ENCODE measurements around the gene BAZ2B. TPM values are rescaled to one million over a fixed set of nuclear protein-coding genes. Genes with fewer than 3 reads are reported as not detected.

Gene BAZ2B
- total RNA-seq, 2 experiments from 2014 or later: 17.9 to 18.5 TPM

DNA sequence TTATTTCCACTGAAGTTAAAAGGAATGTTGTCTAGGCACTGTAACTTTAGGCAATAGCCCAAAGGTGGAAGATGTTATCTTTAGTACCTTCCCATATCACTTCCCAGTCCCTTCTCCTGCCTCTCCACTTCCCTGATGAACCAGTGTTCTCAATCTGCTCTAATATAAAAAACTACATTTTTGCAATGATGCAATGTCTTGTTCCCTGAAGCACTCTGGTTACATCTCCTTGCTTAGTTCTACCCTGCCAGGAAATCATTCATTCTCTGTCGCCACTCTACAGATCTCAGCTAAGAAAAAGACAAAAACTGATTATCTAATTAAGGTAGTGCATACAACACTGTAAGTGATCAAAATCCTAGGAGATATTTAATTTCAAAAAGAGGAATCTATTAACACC lies 71.3 kb downstream of the BAZ2B start:
- Mint-ChIP-seq H3K27ac (no peak overlapping the region), H3K4me1 (ENCODE audit: low read depth) (no peaks in the 10 kb centered on the region), H3K27me3 (no peaks in the 10 kb centered on the region), H3K4me3 (no peak overlapping the region), H3K9me3 (peaks cover 3% of the 10 kb centered on the region), H3K36me3 (ENCODE audit: low read depth) (peaks cover 15% of the 10 kb centered on the region)
- H3K27me3 ChIP-seq (ENCODE audit: control insufficient read depth in 1 of 2, insufficient read depth in 2 of 2, low read length in 2 of 2): no peaks in the 10 kb centered on the region
- no peaks in the 10 kb centered on the region for H3K36me3 ChIP-seq (ENCODE audit: insufficient read depth, low read length)
- no peaks in the 10 kb centered on the region for H3K4me1 ChIP-seq (ENCODE audit: insufficient read depth, low read length)
- H3K27ac ChIP-seq (ENCODE audit: low read depth in 1 of 2, low read length in 2 of 2): no peak overlapping the region
- H3K9me3 ChIP-seq (ENCODE audit: control insufficient read depth in 1 of 2, insufficient read depth in 1 of 2, low read length in 2 of 2): no peaks in the 10 kb centered on the region
- no peak for TF ChIP-seq CTCF (IDR thresholded peaks at IDR 0.05)
- DNase-seq: no peak
- ChIA-PET POLR2A (no interaction called here), CTCF (no interaction called here)
- intact Hi-C loops (cut with DNase I, micrococcal nuclease): no loop called here
- no peak for ATAC-seq (ENCODE audit: poor library complexity)
- no peak overlapping the region for H3K4me3 ChIP-seq (ENCODE audit: low read length)

GRCh38 chr2:159542101-159542500 lies 74.2 kb downstream of the BAZ2B start:
- H3K4me1 ChIP-seq (ENCODE audit: insufficient read depth, low read length): no peaks in the 10 kb centered on the region
- H3K27ac Mint-ChIP-seq: no peak overlapping the region
- POLR2A ChIA-PET: no interaction called here
- CTCF ChIA-PET: no interaction called here
- TF ChIP-seq CTCF (IDR thresholded peaks at IDR 0.05): no peak
- no peaks in the 10 kb centered on the region for H3K27me3 ChIP-seq (ENCODE audit: control insufficient read depth in 1 of 2, insufficient read depth in 2 of 2, low read length in 2 of 2)
- H3K36me3 Mint-ChIP-seq (ENCODE audit: low read depth): peaks cover 15% of the 10 kb centered on the region
- no peak overlapping the region for H3K27ac ChIP-seq (ENCODE audit: low read depth in 1 of 2, low read length in 2 of 2)
- ATAC-seq (ENCODE audit: poor library complexity) (no peak), DNase-seq (no peak)
- no peaks in the 10 kb centered on the region for H3K27me3 Mint-ChIP-seq
- no peaks in the 10 kb centered on the region for H3K9me3 ChIP-seq (ENCODE audit: control insufficient read depth in 1 of 2, insufficient read depth in 1 of 2, low read length in 2 of 2)
- intact Hi-C loops (cut with DNase I, micrococcal nuclease): no loop called here
- no peaks in the 10 kb centered on the region for H3K4me1 Mint-ChIP-seq (ENCODE audit: low read depth)
- H3K4me3 ChIP-seq (ENCODE audit: low read length): no peak overlapping the region
- peaks cover 3% of the 10 kb centered on the region for H3K9me3 Mint-ChIP-seq
- no peak overlapping the region for H3K4me3 Mint-ChIP-seq
- no peaks in the 10 kb centered on the region for H3K36me3 ChIP-seq (ENCODE audit: insufficient read depth, low read length)

DNA sequence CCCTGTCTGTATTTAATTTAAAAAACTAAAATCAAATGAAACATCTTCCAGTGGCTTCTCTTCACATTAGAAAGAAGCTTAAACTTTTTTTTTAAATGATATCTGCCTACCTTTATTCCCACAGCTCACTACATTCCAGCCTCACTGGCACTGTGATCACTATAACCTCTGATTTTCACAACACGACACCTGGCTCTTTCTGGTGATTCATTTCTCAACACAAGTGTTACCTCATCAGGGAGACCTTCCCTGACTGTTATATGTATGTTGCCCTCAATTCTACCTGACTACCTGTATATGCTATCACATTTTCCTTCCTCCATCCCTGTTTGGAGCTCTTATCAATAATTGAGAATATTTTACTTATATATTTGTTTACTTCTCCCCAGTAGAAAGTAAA lies 76.6 kb downstream of the BAZ2B start:
- no peak overlapping the region for H3K27ac ChIP-seq (ENCODE audit: low read depth in 1 of 2, low read length in 2 of 2)
- no peaks in the 10 kb centered on the region for H3K27me3 ChIP-seq (ENCODE audit: control insufficient read depth in 1 of 2, insufficient read depth in 2 of 2, low read length in 2 of 2)
- no peak for TF ChIP-seq CTCF (IDR thresholded peaks at IDR 0.05)
- H3K4me1 ChIP-seq (ENCODE audit: insufficient read depth, low read length): no peaks in the 10 kb centered on the region
- H3K36me3 ChIP-seq (ENCODE audit: insufficient read depth, low read length): no peaks in the 10 kb centered on the region
- intact Hi-C loops (cut with DNase I, micrococcal nuclease): no loop called here
- no peak overlapping the region for H3K27ac Mint-ChIP-seq
- H3K9me3 Mint-ChIP-seq: peaks cover 3% of the 10 kb centered on the region
- peaks cover 15% of the 10 kb centered on the region for H3K36me3 Mint-ChIP-seq (ENCODE audit: low read depth)
- no peaks in the 10 kb centered on the region for H3K9me3 ChIP-seq (ENCODE audit: control insufficient read depth in 1 of 2, insufficient read depth in 1 of 2, low read length in 2 of 2)
- no peak overlapping the region for H3K4me3 ChIP-seq (ENCODE audit: low read length)
- POLR2A ChIA-PET: interaction anchor here (1.2 kb wide), 1 partner anchor 172 kb away, joined by 3 read pairs; the partner anchor contains the start of gene MARCHF7
- no peak overlapping the region for H3K4me3 Mint-ChIP-seq
- H3K27me3 Mint-ChIP-seq: no peaks in the 10 kb centered on the region
- CTCF ChIA-PET: no interaction called here
- no peaks in the 10 kb centered on the region for H3K4me1 Mint-ChIP-seq (ENCODE audit: low read depth)
- ATAC-seq (ENCODE audit: poor library complexity) (no peak), DNase-seq (no peak)
